ENCODE measurements around the gene WDR54.

DNA sequence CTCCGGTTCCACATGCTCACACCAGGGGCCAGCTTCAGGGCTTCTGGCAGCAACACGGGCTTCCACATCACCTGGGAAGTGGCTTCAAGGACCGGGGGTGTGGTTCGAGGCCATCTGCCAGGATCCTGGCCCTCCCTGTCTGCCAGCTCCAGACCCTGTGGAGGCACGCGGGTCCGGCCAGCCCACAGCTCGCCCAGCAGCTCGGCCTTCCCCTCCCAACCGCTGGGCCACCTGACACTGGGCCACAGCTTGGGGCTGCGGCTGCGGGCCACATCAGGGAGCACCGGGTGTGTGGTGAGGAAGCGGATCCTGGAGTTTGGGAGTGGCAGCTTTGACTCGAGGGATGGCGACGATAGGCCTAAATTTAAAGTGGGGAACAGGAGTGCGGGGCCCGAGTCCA, 7.1 kb upstream of the WDR54 start:
- TF ChIP-seq, protein P1, sequence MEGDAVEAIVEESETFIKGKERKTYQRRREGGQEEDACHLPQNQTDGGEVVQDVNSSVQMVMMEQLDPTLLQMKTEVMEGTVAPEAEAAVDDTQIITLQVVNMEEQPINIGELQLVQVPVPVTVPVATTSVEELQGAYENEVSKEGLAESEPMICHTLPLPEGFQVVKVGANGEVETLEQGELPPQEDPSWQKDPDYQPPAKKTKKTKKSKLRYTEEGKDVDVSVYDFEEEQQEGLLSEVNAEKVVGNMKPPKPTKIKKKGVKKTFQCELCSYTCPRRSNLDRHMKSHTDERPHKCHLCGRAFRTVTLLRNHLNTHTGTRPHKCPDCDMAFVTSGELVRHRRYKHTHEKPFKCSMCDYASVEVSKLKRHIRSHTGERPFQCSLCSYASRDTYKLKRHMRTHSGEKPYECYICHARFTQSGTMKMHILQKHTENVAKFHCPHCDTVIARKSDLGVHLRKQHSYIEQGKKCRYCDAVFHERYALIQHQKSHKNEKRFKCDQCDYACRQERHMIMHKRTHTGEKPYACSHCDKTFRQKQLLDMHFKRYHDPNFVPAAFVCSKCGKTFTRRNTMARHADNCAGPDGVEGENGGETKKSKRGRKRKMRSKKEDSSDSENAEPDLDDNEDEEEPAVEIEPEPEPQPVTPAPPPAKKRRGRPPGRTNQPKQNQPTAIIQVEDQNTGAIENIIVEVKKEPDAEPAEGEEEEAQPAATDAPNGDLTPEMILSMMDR (conservative IDR thresholded peaks at IDR 0.05; ENCODE audit: low read depth, low read length): no peak
- TF ChIP-seq EZH2phosphoT487 (IDR thresholded peaks at IDR 0.05; ENCODE audit: borderline replicate concordance, low read length) (no peak), EZH2 (IDR thresholded peaks at IDR 0.05; ENCODE audit: low read length, unreplicated experiment) (no peak)
